Panc1 (cell line): Measurements from ENCODE around the gene RYK.

Experiments
- SIN3A ChIP-seq: IDR thresholded peaks from 2 replicates; pipeline ENCODE4 v1.6.1; 2012; ENCODE audit warnings: low read depth, mild to moderate bottlenecking, low read length, moderate library complexity, borderline replicate concordance; ENCODE audit not compliant: insufficient read depth
- TF ChIP-seq, protein P1 (sequence below), 2 experiments: IDR thresholded peaks; 2 replicates each; pipeline ENCODE4 v1.6.1; 2011 to 2012; ENCODE audit warnings: low read depth in 2 of 2, control low read depth in 1 of 2, low read length in 1 of 2, mild to moderate bottlenecking in 1 of 2, moderate library complexity in 1 of 2; ENCODE audit not compliant: insufficient read depth in 1 of 2

DNA sequence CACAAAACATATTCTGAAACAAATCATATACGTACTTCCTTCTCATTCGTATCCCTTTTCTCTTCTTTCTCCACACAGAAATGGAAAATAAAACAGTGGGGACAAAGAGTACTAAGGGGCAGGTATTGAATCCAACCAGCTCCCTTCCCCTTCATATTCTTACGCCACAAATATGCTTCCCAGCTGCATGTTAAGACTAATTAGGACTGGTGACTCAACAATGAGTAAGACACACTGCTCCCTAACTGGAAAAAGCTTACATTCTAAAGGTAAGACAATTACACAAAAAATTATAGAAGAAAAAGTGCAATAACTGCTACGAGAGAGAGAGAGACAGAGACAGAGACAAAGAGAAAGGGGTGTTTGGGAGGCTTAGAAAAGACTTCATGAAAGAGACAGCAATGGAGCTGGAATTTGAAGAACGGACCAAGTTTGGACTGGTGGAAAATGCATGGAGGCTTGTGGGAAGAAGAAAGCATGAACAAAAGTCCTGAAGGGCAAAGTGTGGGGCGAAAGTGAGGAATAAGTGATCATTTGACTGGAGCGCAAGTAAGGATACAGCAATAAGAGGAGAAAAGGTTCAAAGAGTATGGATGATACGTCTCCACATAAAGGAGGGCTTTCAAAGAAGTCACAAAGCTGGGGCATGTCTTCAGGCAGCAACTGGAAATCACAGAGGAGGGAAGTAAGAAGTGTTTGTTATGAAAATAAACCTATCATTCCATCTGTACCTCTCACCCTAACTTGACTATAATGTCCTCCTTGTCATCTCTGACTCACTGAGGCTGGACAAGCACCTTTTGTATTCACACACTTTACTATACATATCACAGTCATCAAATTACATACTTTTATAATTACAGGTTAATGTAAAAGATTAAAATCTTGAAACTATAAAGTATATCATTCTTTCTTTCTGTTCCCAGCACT, 49.2 kb downstream of the RYK start:
- TF ChIP-seq, protein P1, sequence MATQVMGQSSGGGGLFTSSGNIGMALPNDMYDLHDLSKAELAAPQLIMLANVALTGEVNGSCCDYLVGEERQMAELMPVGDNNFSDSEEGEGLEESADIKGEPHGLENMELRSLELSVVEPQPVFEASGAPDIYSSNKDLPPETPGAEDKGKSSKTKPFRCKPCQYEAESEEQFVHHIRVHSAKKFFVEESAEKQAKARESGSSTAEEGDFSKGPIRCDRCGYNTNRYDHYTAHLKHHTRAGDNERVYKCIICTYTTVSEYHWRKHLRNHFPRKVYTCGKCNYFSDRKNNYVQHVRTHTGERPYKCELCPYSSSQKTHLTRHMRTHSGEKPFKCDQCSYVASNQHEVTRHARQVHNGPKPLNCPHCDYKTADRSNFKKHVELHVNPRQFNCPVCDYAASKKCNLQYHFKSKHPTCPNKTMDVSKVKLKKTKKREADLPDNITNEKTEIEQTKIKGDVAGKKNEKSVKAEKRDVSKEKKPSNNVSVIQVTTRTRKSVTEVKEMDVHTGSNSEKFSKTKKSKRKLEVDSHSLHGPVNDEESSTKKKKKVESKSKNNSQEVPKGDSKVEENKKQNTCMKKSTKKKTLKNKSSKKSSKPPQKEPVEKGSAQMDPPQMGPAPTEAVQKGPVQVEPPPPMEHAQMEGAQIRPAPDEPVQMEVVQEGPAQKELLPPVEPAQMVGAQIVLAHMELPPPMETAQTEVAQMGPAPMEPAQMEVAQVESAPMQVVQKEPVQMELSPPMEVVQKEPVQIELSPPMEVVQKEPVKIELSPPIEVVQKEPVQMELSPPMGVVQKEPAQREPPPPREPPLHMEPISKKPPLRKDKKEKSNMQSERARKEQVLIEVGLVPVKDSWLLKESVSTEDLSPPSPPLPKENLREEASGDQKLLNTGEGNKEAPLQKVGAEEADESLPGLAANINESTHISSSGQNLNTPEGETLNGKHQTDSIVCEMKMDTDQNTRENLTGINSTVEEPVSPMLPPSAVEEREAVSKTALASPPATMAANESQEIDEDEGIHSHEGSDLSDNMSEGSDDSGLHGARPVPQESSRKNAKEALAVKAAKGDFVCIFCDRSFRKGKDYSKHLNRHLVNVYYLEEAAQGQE (IDR thresholded peaks at IDR 0.05; ENCODE audit: insufficient read depth in 1 of 2, low read depth in 2 of 2, low read length in 1 of 2) = no peak
- TF ChIP-seq SIN3A = no peak
